Measurements from ENCODE around the gene TSC22D4.
"Not testable (repeated sequence)": the region's sequence is repeated elsewhere in the genome, so short reads cannot be mapped to it uniquely, and the experiment has no call there.

Gene TSC22D4

GRCh38 chr7:100441641-100442535 lies 37.1 kb downstream of the TSC22D4 start:
- DNase-seq: no peak

GRCh38 chr7:100439244-100439643 lies 39.8 kb downstream of the TSC22D4 start:
- not testable (repeated sequence) for DNase-seq

- not testable (repeated sequence) for DNase-seq
Measured at GRCh38 chr7:100438731-100439130, 40.3 kb downstream of the TSC22D4 start.

GRCh38 chr7:100438172-100438571 lies 40.8 kb downstream of the TSC22D4 start:
- no peak for DNase-seq

- no peak for DNase-seq
Measured at GRCh38 chr7:100437150-100438100, 41.6 kb downstream of the TSC22D4 start.

GRCh38 chr7:100435401-100436304 lies 43.4 kb downstream of the TSC22D4 start:
- peak; percentile 47 for DNase-seq

GRCh38 chr7:100434297-100435144 lies 44.5 kb downstream of the TSC22D4 start:
- DNase-seq: no peak

GRCh38 chr7:100433592-100434296 lies 45.3 kb downstream of the TSC22D4 start:
- DNase-seq: no peak

- no peak for DNase-seq
Measured at GRCh38 chr7:100433276-100433591, 45.8 kb downstream of the TSC22D4 start.

GRCh38 chr7:100432621-100433275 lies 46.3 kb downstream of the TSC22D4 start:
- no peak for DNase-seq

- no peak for DNase-seq
Measured at GRCh38 chr7:100432053-100432452, 47.0 kb downstream of the TSC22D4 start.

- no peak for DNase-seq
Measured at GRCh38 chr7:100431286-100431735, 47.7 kb downstream of the TSC22D4 start.

GRCh38 chr7:100430493-100431285 lies 48.3 kb downstream of the TSC22D4 start:
- peak; percentile 42 for DNase-seq

GRCh38 chr7:100429637-100430492 lies 49.1 kb downstream of the TSC22D4 start, which contains the start of gene MEPCE:
Gene MEPCE (plus strand): TSS chr7:100429831. CDS start chr7:100430019, 188 bp downstream.
- DNase-seq: peak; percentile 98

GRCh38 chr7:100428967-100429636 lies 49.9 kb downstream of the TSC22D4 start:
- peak; percentile 100 for DNase-seq

GRCh38 chr7:100428199-100428966 lies 50.6 kb downstream of the TSC22D4 start, which contains the start of gene ZCWPW1:
Gene ZCWPW1 (minus strand): TSS chr7:100428703. CDS start chr7:100420649, 8,054 bp downstream.
- DNase-seq: peak; percentile 97

- DNase-seq: no peak
Measured at GRCh38 chr7:100427762-100428198, 51.2 kb downstream of the TSC22D4 start.

All from stimulated activated CD4-positive, alpha-beta T cell treated with anti-CD3 and anti-CD28 coated beads, Interleukin-12 subunit alpha, Interleukin-12 subunit beta, amount 100 ng/mL, for 4 hours (primary cell).